ENCODE data around the gene MAD2L1BP.

The MAD2L1BP gene

GRCh38 chr6:43667245-43668150, 31.9 kb downstream of the MAD2L1BP start:
- peak; percentile 4 for DNase-seq

GRCh38 chr6:43668151-43669028, 32.8 kb downstream of the MAD2L1BP start:
- DNase-seq, result no peak

DNA sequence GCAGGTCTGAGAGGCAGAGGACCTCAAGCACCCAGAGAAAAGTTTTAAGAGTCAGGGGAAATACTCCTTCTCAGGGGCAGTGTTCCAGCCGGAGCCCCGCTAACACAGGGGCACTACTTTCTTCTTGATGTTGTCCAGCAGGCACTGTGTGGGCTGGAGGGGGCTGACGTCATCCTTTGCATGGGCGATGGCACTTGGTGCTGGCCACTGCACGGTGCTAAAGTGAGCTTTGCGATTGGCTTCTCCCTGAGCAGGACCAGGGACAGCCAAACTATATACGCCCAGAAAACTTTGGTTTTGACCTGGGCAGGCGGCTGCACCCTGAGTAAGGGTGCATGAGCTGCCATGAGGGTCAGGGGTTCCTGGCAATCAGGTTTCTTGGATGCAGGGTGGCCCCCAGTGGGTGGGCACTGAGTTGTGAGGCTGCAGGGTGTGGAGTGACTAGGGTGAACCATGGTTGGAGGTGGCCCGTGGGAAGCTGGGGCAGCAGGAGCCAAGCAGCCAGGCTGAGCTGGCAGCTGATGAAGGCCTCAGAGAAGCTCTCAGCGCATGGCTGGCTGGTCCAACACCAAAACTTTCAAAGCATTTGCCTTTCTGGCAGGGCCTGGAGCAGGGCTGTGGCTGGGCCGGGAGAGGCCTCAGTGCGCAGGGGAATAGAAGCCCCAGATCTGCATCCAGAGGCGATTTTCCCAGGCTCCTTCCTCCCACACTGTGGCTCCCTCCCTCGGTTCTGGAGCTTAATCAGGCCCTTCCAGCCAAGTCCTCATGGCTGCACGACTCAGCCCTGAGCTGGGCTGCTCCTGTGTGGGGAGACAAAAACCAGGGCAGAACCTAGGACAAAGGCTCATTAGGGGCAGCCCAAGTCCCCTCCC, 33.6 kb downstream of the MAD2L1BP start:
- DNase-seq, result no peak

DNA sequence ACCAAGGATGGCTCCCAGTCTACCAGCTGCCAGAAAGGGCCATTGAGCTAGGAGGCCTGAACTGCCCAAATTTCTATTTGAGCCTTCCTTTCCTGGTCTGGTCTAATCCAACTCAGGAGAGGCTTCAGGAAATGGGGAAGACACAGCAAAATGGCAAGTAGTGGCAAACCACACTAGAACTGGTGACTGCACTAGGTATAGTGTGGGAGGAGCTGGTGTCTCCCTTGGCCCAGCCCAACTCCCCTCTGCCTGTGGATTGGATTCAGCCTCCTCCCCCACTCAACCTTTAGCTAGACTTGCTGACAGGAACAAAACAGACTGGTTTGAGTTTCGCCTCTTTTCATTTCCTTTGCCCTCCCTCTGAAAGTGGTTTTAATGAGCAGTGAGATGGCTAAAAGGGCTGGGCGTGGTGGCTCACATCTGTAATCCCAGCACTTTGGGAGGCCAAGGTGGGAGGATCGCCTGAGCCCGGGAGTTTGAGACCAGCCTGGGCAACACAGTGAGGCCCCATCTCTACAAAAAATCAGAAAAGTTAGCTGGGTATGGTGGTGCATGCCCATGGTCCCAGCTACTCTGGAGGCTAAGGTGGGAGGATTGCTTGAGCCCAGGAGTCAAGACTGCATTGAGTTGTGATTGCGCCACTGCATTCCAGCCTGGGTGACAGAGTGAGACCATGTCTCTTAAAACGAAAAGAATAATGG, 34.4 kb downstream of the MAD2L1BP start:
- DNase-seq, result no peak

DNA sequence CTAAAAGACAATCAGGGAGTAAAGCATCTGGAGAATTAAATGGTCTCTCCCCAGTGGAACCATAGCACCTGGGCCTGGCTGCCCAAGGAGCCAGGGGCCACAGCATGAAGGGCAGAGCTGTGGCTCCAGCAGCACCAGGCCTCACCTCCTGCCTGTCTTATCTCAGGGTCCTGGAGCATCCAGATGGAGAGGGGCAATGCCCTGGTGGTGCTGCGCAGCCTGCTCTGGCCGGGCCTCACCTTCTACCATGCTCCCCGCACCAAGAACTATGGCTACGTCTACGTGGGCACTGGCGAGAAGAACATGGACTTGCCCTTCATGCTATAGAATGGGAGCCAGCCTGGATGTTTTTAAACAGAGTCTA, 35.0 kb downstream of the MAD2L1BP start:
- no peak for DNase-seq

DNA sequence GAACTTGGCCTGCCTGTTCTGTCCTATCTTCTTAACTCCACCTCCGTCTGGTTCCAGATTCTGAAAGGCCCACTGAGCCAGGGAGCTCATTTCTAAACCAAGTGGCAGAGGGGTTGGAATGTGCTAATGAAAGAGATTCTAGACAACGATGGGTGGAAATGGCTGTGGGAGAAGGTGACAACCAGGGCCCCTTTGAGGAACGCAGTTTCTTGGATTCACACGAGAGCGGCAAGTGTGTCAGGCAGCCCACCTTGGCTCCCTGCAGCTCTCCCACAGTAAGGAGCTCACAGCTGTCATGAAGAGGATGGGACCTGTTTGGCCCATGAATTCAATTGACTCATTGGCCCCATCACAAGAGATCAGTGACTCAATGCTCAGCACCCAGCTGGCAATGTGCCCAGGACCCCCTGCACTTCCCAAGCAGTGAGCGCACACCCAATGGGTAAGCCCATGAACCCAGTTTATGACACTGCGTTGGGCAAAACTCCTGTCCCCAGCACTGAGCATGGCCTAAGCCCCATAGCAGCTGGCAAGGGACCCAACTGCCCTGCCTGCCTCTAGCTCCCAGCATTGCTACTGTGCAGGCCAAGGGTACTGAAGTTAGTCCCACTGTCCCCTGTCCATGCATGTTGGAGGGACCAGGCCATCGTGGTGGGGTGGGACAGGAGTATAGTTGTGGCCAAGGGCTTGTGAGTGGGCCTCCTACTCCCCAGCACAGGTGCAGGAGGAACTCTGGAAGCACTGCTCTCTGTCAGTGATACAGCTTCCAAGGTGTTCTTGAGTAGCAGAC, 35.6 kb downstream of the MAD2L1BP start:
- no peak for DNase-seq

DNA sequence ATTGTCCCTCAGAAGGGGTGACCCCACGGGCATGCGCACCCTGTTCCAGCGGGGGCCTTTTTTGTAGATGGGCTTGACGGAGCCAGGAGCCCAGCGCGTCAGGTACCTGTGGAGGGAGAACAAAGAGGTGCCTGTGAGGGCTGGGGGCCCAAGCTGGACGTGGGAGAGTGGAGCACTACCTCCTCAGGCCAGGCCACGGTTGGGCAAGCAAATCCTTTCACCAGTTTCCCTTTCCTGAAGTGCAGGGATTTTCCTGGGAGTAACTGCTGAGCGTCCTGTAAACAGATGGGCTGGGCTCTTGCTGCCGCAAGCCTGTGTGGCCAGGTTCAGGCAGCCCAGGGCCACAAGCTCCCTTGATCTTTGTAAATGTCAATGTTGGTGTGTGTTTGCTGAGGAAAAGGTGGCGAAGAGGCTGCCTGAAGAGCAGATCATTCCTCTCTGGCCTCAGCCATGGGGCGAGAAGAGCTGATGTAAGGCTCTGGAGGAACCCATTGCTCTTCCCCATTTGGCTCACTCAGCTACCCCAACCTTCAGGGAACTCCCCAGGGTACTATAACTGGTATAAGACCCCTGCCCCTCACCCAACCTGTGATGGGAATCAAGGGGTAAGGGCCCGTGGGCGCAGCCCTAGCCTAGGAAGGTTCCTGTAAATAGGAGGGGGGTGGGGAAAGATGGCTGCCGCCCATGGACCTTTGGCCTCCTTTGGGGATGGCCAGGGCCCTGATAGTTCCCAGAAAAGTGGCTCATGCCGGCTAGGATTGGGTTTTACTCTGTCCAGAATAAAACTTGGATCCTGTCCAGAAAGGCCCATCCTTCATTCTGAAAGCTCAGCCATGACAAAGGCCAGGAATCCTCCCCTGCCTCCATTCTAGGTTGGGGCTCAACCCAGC, 36.4 kb downstream of the MAD2L1BP start:
- DNase-seq, result no peak

DNA sequence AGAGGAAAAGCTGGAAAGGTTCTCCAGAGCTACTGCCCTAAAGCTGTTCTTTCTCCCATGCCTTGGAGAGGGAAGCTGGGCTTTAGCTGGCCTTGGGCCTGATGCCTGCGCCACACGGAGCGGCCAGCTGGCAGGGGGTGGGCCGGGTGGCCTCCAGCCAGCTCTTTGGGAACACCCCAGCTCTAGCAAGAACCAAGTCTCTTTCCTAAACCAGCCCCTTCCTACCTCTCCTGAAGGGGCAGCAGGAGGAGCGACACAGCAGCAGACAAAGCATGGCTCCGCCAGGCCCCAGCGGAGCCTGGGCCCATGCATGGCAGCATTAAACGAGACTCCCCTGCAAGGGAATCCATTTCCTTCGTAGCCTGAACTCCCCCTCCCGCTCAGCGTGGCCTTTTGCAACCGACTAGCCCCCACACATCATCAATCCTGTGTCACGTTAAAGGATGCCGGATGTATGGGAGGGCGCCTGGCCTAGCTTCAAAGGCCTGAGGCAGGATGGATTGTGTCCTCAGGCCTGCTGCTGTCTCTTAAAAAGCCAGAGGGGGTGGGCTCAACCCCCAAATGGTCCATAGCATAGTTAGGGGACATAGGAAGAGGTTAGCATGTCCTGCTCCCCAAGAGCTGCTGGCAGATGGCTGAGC, 37.9 kb downstream of the MAD2L1BP start:
- no peak for DNase-seq

GRCh38 chr6:43674291-43674690, 38.7 kb downstream of the MAD2L1BP start:
- no peak for DNase-seq

GRCh38 chr6:43674921-43675320, 39.3 kb downstream of the MAD2L1BP start:
- no peak for DNase-seq

DNA sequence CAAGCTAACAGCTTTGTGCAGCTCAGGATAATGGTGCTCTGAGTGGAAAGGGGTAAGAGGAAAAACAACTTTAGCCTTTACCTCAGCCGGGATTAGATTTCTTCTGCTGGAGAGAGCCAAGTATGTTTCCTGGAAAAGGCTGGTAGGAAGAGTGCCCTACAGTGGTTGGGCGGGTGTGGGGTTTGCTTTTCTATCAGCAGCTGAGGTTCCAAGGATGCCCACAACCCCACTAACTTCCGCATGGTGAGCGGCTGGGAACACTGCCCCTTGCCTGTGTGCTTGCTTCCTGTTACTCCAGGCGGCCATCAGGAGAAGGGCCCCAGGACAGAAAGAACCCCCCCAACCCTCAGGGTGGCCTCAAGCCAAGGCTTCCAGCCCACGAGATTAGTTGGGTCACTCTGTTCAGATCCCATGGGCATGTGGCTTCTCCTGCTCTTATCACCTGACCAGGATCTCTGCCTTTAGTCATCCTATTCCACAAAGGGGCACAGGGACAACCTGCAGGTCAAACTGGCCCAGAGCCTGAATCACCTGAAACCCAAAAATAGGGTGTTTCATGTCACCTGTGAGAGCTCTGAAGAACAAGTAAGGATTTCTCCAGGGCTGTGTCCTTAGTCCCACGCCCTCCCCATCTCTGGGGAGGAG, 41.4 kb downstream of the MAD2L1BP start:
- DNase-seq, result no peak

DNA sequence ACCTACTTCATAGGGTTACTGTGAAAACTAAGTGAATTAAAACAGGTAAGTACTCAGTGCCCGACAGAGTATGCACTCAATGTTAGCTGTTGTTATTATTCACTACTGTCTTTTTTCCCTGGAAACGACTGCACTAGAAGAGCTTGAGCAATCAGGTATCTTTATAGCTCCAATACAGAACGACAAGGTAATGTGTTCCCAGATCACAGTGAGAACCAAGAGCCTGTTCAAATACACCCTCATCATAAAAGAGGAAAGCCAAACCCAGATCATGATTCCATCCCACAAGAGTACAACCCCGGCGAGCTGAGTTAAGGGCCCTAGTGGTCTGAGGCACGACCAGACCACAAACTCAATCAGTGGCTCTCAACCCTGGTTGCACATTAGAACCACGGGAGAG, 42.1 kb downstream of the MAD2L1BP start:
- DNase-seq, result no peak

- no peak for DNase-seq
These were observed 42.7 kb downstream of the MAD2L1BP start for GRCh38 chr6:43678341-43678740.

GRCh38 chr6:43679057-43679456, 43.4 kb downstream of the MAD2L1BP start:
- DNase-seq, result no peak

- no peak for DNase-seq
These were observed 44.9 kb downstream of the MAD2L1BP start for GRCh38 chr6:43680308-43681200.

DNA sequence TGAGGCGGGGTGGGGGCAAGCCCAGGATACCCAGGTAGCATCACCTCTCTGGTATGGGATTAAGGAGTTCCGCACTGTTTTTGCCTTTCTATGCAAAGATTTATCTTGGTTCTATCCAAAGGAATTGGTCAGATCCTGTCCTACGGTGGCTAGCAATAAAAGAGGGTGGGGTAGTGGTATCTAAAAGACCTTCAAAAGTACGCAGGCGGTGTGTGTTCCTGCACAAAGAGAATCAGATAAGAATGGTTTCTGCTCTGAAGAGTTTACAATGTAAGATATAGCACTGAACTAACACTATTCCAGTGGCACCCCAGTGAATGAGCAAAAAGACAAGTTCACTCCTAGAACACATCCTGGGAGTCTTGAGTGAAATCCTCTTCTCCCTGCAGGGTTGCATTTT, 45.7 kb downstream of the MAD2L1BP start:
- DNase-seq, result no peak

DNA sequence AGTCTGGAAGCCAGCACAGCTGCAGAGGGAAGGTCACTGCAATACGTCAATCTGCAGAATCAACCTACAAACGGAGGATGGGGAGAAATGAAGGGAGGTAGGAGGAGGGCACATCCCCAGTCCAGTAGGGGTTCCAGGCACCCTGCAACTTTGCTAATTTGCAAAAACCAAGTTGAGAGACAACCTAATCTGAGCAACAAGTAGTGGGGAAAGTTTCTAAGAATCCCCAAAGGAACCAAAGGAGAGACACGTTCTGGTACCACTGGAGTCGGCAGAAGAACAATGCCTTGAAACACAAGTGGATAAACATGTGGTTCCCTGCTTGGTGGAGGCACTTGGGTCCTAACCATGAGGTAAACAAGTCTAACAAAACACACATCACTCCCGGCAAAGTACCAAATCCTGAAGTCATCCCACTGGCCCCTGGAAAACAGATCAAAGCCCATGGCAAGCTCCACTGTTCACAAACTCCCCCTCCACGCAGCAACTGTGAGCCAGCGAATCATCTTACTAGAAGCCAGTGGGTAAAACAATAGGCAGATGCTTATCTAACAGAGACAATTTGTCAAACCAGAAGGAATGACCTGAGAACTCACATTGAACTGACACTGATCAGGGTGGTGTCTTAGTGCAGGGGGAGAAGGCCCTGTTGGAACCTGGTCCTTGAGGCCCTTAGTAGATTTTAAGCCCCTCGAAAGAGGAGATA, 47.2 kb downstream of the MAD2L1BP start:
- DNase-seq, result no peak
